Measurements from ENCODE around the gene KLF3.

Gene KLF3

DNA sequence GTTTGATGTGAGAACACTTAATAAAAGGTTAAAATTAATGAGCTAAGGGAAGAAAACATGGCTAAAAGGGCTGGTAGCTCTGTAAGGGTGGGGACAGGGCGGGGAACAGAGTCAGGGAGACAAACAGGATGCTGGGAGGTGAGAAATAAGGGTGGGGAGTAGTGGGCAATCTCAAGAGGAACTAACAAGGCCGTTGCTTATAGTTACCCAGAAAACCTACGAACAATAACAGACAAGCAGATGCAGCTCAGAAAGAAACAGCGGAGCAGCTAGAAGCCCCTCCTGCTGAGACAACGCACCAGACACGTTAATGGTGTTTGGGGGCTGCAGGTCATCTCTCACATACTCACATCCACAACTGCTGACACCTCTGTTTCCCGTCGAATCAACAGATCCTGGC is 9.7 kb upstream of the KLF3 start:
- no peak for DNase-seq (ENCODE audit: low read depth in 2 of 2)

DNA sequence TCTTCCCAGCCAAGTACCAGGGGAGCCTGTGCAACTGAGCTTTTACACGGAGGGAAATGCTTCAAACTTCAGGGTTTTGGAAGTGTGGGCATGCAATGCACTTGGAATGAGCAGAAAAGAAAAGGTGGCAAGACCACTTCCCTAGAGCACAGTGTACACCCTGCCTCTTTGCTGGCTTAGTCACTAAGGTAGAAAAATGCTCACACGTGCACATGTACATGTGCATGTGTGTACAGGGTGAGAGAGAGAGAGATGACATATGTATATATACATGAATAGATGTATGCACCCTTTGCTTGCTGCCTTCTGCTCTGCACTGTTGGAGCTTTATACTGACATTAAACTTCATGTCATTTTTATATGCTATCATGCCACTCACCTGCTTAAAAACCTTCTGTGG is 7.9 kb upstream of the KLF3 start:
- no peak for DNase-seq (ENCODE audit: low read depth in 2 of 2)

DNA sequence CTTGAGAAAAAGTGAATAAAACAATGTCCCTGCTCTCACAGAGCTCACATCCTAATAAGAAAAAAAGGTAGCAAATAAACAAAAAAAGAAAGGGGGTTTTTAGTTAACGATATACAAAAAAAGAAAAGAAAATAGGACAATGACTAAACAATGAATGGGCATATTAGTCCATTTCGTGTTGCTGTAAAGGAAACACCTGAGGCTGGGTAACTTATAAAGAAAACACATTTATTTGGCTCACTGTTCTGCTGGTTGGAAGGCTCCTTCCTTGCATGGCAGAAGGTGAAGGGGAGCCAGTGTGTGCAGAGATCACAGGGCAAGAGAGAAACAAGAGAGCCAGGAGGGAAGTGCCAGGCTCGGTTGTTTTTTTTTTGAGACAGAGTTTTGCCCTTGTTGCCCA is 4.7 kb upstream of the KLF3 start:
- DNase-seq (ENCODE audit: low read depth in 2 of 2), result no peak

DNA sequence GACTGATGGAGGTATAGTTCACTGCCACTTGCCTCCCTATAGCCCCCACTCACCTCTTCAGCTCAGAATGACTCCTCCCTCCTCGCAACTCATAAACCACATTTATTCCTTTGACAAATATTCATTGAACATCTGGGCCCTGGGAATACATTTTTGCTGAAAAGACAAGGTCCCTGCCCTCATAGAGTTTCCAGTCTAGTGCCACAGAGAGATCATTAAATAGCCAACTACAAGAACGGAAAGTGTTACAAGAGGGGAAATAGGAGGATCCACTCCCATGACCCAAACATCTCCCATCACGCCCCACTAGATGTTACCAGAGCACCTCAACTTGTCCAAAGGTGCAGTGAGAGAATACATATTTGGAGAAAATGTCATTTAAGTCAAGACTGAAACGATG is 3.2 kb upstream of the KLF3 start:
- DNase-seq (ENCODE audit: low read depth in 2 of 2), result no peak

DNA sequence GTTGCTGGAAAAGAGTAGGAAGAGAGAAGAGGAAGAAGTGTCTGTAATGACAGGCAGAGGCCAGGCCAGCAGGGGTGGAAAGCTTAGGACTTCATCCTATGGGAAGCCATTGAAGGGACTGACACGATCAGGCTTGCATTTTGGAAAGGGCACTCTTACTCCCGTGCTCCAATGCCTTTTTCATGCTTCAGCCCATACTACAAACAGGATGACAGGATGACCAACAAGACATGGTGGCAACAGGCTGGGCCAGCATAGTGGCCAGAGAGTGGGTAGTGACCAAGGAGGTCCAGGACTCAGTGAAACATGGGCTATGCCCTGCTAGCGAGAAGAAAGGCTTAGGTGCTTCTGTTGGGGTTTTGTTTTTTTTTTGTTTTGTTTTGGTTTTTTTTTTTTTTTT is 2.6 kb upstream of the KLF3 start:
- no peak for DNase-seq (ENCODE audit: low read depth in 2 of 2)

DNA sequence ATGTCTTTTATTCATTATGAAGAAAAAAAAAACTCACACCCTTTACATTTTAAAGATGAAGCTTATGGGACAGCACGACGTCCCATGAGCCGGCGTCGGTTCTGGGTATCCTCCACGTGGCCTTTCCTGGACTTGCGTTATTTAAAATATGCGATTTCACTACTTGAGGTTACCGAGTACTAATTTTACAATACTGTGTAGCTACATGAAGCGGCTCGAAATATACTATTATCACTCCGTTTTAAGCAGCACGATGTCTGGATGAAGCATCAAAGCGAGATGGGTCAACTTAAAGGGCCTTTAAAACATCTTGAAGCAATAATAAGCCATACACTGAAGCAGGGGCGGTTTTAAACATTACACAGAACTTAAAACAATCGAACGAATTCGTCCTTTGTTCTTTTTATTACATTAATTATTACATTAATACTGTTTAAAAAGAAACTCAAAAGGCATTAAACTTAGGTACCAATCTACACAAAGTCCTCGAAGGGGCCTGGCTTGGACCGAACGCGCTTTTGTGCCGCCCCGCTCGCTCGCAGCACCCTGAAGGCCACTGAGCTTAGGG is 1.4 kb upstream of the KLF3 start:
- no peak for DNase-seq (ENCODE audit: low read depth in 2 of 2)

DNA sequence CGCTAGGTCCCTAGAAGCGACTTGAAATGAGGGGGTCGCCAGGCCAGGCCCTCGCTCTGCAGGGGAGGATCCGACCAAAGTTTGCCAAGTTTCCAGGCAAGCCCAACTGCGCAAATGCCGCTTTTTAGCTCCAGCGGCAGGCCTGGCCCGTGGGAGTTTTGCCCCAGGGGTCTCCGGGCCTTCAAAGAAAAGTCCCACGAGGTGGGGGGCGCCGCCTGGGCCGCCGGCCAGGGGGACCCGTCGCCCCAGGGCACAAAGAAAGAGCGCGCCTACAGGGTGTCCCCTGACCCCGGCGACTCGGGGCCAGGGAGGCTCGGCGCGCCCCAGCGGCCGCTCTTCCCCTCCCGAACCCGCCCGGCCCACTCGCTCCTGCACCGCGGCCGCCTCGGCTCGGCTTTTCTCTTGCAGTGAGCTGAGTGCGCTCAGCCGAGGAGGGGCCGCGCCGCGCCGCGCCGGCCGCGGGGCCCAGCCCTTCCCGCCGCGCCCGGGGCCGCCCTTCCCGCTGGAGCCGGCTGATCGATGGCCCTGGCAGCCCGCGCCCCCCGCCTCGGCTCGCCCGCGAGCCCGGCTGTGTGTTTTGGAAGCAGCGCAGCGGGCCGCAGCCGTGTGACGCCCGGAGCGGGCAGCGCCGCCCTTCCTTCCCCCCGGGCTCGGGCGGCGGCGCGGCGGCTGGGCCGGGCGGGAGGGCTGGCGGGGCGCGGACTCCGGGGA is 754 bp upstream of the KLF3 start:
- DNase-seq (ENCODE audit: low read depth in 2 of 2), result no peak

DNA sequence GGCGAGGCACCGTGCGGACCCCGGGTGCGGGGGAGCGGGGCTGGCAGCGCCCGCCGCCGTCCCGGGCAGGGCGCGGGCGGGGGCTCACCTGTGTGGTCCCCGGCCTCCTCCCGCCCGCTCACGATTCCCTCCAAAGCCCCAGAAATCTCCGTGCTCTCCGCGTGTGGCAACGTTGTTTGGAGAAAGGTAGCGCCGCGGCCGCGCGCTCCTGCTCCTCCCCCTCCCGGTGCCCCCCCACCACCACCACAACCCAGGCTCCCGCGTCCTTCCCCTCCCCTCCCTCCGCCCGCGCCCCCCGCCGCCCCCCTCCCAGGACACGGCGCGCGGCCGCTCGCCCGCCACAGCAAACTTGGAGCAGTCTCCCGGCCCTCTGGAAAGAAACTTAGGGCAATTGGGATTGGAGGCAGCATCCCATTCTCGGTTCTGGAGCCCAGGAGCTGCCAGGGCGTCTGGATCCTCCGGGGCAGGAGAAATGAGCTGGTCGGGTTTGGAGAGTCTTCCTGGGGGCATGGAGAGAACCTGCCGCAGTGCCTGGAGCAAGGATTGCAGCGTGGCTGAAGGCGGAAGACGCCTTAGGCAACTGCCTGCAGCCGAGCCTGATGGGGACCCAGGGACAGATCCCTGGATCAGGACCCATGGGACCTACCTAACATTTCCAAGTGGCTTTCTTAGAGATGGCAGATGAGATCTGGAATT is 855 bp downstream of the KLF3 start:
- no peak for DNase-seq (ENCODE audit: low read depth in 2 of 2)

DNA sequence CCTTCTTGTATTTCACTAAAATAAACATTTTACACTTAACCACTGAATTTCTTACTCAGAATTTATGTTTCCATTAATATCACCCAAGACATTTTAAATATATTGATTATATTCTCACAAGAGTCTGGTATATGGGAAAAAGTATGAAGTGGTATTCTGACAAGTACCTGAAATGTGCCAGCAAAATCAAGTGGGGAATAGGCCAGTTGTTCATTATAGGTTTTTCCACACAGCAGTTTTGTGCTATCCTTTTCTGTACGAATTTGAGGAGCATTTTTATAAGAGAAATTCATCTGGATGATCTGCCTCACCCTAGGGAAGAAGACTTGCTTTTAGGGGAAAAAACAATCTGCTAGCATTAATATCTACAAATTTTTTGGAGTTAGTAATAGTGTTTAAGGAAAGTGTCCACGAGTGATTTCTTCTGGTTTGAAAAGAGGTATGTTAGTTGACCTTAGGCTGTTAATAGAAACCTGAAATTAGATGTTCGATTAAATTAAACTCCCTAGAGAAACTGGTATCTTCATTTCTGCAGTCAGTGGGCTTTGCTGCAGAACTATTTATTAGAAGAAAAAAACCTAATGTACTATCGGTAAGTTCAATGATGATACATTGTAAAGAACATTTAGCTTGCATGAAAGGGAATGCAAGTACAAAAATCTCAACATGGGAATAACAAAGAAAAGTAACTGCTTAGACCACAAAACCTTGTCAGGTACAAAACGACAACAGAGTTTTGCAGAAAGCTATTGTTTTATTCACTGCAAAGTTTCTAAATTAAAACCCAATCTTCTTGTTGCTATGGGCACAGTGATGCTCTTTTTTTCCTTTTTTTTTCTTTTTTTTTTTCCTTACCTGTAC is 1.8 kb downstream of the KLF3 start:
- no peak for DNase-seq (ENCODE audit: low read depth in 2 of 2)

DNA sequence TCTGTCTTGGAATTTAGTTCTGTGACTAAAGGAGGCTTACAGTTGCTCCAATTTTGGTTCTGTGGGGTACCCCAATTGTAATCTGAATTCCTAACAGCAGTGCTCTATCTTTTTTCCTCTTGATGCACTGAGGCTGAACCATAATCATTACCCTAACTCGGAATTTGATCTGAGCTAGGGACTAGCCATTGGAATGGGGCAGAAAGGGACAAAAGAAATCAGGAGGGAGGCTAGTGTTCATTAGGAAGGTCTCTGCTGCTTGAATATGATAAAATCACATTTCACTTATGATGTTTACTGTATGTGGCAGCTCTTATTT is 2.7 kb downstream of the KLF3 start:
- no peak for DNase-seq (ENCODE audit: low read depth in 2 of 2)

DNA sequence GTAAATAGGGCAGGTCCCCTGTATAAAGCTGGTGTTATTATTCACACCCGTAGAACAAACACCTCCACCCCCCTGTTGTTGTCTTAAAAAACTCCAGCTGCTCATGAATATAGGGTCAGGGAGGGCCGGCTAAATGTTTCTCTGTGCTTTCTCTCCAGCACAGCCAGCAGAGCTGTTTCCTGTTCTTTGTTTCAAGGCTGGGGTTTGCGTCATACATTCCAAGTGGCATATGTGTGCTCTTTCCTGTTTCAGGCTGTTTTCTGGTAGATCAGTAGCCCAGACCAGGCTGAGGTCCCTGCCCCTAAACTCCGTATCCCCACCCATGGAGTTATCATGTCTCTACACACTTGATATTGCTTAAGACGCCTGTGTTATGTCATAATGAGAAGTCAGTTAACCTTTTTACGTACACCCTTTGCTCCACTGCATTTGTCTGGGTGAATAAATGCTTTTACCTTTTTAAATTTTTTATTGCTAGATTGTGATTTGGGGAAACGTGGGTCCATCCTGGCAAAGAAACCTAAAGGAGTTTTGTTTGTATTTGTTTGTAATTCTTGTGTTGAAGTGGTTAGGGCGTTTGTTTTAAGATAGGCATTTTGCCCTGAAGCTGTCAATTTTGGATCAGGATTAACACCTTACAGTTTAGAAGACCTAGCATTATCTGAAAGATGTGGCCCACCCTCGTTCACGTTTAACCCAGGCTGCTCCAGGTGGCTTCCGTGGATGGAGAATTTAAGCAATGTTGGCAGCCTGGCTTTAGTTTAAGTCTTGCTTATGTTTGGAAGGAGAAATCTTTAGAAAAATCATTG is 3.3 kb downstream of the KLF3 start:
- DNase-seq (ENCODE audit: low read depth in 2 of 2), result no peak

DNA sequence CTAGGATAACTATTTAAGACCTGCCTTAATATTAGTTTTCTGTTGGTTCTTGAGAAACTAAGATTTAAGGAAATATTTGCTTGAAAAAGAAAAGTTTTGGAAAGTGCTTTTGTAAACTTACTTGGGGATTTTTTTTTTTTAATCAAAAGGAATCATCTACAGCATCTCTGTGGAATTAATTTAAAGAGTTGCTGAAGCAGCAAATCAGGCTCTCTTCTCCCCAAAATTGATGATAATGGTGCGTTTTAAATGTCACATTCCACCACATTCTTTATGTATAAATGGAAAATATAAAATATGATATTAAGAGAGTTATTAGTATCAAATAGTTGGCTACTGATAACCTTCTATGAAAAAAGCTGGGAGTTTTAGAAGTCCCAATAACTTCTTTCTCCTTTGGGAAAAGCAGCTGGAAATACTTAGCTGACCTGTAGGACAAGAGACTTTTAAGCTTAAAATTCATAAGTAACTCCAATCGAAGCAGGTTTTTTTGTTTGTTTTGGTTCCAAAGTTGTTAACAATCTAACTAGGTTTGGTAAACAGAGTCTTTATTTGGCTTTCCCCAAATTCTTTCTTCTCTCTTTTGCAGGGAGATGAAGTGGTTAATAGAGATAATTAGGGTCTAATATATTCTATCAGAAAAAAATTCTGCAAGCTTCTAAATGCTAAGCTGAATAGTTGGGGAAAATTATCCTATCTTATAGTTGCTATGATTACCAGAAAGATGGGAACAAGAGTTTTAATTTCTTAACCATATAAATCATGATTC is 4.4 kb downstream of the KLF3 start:
- DNase-seq (ENCODE audit: low read depth in 2 of 2), result no peak

DNA sequence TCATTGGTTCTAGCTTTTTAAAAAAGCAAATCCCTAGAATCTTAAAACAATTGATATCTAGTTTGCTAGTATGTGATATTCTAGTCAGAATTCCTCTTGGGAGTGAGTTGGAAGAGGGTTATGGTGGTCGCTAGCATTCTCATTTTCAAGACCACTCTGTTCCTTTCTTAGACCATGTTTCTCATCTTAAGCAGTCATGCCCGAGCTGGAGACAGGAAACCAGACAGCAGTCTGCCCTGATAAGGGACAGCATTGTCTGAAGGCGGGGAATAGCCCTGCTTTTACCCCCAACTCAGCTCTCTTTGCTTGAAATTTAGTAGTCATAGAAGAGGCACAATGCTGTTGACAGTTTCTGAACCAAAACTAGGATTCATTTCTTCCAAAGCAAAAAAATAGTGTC is 5.2 kb downstream of the KLF3 start:
- no peak for DNase-seq (ENCODE audit: low read depth in 2 of 2)

DNA sequence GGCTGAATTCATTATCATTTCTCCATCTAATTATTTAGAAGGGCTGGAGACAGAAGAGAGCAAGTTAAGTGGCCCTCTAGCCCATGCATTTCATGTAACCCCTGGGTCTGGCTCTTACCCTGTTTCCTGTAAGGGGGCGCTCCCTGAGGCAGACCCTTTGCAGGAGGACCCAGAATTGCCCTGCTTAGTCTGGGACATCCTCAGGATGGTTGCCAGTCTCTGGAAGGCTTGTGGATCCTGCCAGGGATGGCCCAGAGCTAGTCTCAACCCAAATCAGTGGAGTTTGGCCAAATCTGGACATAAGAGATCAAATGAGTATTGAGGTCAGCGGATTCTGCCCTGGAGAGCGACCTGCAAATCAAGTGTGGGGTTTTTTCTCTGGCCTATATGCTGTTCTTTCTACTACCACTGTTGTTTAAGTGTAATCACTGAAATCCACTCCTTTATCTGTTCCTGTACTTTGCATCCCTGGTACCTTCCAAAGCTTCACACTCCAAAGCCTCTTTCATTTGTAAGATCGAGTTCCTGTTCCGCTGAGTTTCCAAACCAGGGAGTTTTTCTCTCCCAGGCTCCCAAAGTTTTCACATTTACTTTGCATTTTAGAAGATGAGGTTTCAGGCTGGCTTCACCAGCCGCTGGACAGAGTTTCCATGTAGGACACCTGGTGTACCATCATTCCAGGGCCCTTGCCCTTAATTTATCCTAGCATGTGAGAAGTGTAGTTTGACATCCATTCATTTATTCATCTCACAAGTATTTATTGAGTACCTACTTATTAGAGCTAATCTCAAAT is 6.3 kb downstream of the KLF3 start:
- DNase-seq (ENCODE audit: low read depth in 2 of 2), result no peak

DNA sequence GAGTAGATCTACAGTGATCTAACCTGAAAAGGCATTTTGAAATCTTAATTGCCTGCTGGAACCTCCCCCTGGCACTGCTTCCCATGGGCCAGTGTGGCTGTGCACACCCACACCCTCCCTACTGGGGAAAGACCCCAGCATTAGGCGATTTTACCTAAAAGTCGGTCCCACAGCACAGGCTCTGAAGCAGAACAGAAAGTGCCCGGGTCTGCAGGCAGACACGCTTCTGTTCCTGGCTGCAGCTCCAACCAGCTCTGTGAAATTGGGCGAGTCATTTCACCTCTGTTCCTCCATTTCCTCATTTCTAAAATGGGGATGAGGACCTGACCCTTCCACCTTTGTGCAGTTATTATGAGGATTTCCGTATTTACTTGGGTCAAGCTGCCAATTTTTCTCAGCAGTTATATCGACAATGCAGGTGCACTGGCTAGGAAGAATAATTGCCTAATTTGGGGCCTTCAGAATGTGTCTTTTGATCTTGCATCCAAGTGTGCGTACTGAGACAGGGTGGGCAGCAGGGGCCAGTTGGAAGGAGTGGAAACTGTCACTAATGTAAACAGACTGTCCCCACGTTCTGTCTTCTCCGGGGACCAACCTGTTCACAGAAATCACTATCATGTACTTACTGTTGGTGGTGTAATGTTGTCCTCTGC is 7.1 kb downstream of the KLF3 start:
- no peak for DNase-seq (ENCODE audit: low read depth in 2 of 2)

DNA sequence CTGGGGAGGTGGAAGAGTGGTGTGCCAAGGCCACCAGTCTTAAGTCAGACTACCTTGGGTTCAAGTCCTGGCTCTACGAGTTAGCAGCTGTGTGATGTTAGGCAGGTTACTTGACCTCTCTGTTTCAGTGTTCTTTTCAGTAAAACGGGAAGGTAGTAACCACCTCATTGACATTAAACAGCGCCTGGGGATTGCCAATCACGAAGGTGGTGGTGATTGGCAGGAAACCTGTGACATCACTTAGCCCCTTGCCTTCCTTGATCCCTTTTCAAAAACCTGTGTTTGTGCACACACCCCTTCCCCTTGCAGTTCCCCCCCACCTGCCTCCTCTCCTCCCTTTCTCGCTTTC is 7.6 kb downstream of the KLF3 start:
- DNase-seq (ENCODE audit: low read depth in 2 of 2), result no peak

DNA sequence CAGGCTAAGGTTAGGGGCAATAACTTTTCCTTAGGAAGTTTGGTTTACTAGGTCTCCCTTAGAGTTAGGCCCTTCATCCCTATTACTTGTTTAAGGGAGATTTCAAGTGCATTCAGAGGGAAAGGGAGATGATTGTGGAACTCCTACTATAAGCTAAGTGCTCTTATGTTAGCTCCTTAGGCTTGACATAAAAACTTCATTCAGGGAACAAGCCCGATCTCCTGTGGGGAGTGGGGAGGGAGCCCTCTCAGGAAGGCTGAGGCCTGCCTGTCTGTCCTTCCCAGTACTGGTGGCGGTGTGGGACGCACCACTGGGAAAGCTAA is 8.0 kb downstream of the KLF3 start:
- DNase-seq (ENCODE audit: low read depth in 2 of 2), result no peak

DNA sequence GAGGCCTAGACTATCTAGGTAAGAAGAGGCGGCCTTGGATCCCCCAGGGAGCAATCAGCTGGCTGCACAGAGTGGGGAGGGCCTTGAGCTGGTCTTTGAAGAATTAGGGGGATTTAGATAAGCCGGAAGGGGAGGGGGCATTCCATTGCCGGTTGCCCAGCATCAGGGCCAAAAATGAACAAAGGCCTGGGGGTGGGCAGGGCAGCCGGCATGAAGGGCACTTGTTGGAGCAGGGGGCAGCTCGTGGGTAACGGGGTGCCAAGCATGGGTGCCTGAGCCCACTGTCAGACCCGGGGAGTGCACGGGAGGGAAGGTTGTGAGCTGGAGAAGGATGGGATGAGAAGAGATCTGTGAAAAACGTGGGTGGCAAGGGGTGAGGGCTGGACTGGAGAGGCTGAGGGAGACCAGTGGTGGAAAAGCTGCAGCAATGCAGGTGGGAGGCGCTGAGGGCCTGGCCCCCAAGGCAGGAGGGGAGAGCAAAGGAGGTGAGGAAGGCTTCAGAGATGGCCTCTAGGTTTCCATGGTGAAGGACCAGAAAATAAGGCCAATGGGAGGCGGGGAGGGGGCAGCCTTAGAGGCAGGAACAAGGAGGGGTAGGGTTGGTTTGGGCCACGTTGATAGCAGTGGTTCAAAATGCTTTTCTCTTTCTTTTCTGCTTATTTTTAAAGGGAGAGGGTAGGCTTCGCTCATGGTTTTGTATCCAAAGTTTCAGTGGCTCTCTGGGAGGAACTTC is 8.6 kb downstream of the KLF3 start:
- DNase-seq (ENCODE audit: low read depth in 2 of 2), result no peak

Measured in stimulated activated CD8-positive, alpha-beta memory T cell treated with anti-CD3 and anti-CD28 coated beads, Interleukin-7, amount 100 ng/mL, for 1 hour (primary cell).